Pons (tissue), 1 donor: Measurements from ENCODE around the gene CBX6.

ENCODE experiments used
- DNase-seq: peaks from one replicate; pipeline ENCODE4 v3.0.0-alpha.2; 2016; ENCODE audit warnings: low spot score

CBX6 gene

GRCh38 chr22:38840129-38840528, 31.9 kb downstream of the CBX6 start:
- DNase-seq: no peak

DNA sequence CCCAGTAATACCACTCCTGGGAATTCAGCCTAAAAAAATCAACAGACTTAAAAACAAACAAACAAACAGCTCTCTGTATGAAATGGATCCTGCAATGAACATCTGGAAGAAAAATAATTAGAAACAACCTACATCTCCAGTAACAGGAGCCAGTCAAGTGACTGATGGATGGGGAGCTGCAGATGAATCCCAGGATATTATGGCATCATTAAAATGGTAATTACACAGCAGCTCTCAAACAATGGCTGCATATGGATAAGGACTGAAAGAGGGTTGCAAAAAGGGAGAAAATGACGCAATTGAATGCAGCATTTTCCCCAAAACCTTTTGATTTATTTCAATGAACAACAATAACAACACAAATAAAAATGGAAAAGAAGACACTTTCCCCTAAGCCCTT, 32.3 kb downstream of the CBX6 start:
- DNase-seq: no peak

- DNase-seq: no peak
These were observed 34.5 kb downstream of the CBX6 start for GRCh38 chr22:38837414-38837928.

DNA sequence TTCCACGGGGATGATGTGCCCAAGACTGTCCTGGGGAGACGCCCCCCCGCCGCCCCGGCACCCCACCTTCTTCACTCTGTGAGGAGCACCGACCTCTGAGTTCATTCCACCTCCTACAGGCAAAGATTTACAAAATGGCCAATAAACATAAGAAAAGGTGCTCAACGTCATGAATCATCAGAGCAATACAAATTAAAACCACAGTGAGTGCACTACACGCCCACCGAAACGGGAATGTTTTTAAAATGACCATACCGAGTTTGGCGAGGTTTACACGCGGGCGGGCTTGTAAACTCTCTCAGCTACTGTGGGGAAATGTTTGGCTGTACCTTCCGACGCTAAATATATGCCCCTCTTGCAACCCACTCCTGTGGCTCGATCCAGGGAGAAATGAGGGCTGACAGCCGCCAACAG, 36.1 kb downstream of the CBX6 start:
- DNase-seq: no peak

DNA sequence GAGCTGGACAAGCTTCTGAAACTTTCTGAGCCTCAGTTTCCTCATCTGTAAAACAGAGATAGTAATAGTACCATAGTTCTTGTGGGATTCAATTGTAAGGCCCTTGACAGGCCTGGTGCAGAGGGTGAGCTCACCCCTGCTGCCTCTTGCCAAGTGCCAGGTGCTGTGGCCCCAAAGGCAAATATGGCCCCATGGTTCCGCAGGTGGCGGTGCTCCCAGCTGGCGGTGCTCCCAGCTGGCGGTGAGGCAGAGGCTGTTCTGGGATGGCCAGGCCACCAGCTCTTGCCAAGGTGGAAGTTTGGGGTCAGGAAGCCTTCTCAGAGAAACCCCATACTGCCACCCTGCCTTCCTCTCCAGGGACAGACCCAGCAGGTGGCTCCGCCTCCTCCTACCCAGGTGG, 37.0 kb downstream of the CBX6 start:
- DNase-seq: no peak

GRCh38 chr22:38834215-38834953, 37.6 kb downstream of the CBX6 start:
- no peak for DNase-seq

DNA sequence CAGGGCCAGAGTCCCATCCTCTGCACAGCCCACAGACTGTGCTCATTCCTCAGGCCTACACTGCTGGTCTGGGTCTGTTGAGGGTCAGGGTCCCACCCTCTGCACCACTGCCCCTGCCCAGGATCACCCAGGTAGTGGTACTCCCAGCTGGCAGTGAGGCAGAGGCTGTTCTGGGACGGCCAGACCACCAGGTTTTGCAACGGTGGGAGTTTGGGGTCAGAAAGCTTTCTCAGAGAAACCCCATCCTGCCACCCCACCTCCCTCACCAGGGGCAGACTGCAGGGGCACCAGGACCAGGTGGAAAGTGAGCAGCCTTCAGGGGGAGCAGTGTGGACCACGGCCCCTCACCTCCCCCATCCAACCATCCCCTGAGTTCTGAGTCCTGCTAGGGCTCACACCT, 39.0 kb downstream of the CBX6 start:
- no peak for DNase-seq

DNA sequence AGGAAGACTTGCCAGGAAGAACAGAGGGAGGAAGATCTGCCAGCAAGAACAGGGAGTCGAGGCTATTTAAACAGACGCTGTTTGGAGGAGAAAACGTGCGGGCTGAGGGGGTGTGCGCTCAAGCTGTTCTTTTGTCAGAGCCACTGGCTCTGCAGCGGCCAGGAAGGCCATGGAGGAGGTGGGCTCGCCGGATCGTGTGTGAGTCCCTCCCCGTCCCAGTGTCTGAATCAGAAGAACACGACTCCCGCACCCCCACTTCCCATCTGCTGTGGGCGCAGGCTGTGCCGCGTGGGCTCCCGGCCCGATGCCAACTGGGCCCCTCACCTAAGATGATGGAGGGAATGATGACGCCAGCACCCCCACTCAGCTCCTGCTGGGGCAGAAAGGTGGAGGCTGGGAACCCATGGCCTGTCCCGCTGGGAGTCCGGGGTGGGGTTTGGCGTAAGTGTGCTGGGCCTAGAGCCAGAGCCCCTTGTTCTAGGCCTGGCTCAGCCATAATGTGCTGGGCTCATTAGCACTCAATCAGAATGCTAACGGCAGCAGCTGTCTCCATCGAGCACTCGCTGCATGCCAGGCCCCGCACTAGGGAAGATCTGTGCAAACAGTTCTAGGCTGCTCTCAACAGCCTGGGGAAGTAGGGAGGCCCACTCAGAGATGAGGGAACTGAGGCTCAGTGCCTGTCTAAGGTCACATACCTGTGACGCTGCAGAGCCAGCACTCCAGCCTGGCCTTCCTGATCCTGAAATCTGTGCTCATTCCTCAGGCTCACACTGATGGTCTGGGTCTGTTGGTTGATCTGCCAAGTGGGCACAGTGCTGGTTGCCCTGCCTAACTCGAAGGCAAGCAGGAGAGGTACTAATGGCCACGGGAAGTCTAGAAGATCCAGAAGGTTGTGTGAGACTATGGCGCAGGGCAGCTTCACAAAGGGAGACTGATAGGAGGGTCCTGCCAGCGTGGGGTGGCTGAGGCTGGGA, 39.7 kb downstream of the CBX6 start:
- peak; percentile 20 for DNase-seq

DNA sequence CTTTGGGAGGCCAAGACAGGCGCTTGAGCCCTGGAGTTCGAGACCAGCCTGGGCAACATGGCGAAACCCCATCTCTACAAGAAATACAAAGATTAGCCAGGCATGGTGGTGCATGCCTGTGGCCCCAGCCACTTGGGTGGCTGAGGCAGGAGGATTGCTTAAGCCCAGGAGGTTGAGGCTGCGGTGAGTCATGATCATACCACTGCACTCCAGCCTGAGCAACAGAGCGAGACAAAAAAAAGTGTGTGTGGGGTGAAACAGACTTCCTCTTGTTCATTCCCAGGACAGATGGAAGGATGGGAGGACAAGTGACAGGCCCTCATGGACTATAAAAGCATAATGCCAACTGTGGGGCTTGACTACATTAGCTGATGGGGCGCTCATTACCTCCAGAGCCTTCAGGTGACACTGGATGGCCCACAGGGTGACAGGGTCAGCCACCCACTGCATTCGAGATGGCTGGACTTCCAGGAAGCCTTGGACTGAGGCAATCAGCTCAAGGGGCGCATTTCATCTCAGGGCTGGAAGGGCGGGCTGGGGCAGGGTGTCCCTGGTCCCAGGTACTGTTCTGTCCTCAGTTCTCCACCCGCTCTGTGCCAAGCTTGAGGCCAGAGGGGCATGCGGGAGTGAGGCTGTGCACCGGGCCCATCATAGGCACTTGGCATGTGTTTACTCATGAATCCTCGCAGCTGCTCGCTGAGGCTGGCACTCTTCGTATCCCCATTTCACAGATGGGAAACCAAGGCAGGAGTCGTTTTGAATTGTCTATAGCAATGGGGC, 40.7 kb downstream of the CBX6 start:
- no peak for DNase-seq

- no peak for DNase-seq
These were observed 41.2 kb downstream of the CBX6 start for GRCh38 chr22:38830845-38831108.

GRCh38 chr22:38830026-38830844, 41.8 kb downstream of the CBX6 start:
- DNase-seq: no peak

DNA sequence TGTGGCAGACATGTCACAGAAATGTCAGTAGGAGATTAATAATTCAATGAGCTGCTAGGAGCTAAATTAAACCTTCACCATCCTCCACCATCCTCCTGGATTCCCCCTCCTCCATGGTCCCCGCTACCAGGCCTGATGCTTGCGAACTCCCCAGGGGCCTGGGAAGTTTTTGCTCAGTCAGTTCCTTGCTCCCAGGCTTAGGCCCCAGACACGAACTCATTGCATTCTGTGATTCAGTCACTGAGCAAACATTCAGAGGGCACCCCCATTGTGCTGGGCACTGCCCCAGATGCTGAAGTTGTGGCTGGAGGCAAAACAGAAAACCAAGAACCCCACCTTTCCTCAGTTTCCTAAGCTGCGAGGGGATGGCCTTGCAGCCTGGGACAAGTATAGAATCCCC, 42.5 kb downstream of the CBX6 start:
- DNase-seq: no peak

DNA sequence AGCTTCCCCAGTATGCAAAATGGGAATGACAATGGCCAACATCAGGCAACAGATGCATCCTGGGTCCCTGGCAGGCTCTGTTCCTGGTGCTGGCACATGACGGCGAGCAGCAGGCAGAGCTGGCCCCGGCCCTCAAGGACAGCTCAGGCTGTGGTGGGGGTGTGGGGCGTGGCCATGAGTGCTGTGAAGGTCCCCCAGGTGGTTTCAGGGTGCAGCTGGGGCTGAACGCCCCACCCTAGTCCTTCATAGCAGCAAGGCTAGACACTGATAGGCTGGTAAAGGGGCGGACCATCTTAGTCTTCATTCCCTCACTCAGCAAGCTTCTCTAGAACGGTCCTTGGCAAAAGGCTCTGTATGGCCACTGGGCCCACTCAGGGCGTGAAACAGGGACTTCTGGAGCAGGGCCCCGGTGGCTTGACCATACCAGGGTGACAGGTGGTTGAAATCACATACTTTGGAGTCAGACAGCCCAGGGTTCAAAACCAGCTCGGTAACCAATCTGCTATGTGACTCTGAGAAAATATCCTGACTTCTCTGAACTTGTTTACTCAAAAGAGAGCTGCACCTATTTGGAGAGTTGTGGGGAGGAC, 43.3 kb downstream of the CBX6 start:
- no peak for DNase-seq

DNA sequence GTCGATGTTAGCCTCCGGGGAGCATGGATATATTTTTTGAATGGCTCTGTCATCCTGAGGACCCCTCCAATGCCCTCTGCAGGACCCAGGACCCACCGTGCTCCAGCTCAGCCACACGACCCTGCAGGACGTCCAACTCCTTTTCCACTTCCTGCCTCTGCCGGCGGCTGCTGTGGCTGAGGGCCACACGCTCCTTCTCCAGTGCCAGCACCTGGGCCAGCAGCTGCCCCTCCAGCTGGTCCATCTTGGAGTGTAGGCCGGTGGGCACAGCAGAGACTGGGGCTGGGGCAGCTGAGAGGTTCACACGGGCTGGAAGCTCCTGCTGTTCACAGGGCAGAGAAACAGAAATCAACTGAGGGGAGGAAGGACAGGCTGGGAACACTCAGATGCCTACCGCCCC, 43.8 kb downstream of the CBX6 start:
- DNase-seq: no peak

GRCh38 chr22:38827510-38827909, 44.5 kb downstream of the CBX6 start:
- no peak for DNase-seq

DNA sequence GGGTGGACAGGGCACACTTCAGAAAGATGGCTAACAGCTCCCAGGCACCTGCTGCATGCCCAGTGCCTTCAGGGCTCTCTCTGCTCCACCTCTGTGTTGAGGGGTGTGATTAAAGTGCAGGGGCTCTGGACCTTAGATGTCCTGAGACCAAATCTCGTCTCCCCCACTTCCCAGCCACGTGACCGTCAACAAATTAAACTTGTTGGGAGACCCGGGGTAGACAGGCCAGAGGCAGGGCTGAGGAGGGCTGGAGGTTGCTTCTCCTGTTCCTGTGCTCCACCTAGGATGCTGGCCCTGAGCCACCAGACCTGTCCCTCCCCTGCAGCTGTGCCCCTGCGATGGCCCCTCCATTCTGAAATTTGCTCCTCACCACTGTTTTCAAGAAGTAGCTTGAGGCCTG, 45.2 kb downstream of the CBX6 start:
- no peak for DNase-seq

DNA sequence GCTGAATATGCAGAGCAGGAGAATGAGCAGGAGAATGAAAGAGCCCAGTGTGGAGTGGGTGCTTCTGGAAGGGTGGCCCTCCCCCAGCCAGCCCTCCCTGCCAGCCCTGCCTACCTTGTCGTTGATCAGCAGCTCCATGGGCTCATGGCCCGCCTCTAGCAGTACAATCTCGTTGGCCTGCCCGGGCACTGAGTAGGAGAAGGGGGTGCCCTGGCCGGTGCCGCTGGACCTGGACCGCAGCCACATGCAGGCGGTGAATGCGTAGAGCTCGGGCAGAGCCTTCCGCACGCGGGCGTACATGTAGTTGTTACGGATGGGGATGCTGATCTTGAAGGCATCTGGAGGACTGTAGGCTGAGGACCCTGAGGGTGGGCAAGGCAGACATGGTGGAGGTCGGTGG, 45.6 kb downstream of the CBX6 start:
- no peak for DNase-seq

DNA sequence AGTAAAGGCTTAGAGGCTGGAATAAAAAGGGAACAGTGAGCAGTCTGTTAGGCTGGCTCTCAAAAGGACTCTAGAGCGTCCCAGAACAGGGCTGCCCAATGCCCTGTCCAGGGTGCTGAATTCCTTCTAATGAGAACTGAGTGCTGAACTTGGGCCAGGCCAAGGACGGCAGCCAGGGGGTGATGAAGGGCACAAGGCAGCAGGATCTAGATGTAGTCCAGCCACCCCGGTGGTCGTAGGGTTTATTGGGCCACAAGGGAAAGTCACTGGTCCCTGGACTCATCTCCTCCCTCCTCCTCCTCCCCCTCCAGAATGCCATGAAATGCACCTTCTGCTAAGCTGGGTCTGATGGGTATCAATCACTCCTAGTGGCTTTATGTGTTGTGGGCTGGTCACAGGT, 47.4 kb downstream of the CBX6 start:
- DNase-seq: peak; percentile 85

DNA sequence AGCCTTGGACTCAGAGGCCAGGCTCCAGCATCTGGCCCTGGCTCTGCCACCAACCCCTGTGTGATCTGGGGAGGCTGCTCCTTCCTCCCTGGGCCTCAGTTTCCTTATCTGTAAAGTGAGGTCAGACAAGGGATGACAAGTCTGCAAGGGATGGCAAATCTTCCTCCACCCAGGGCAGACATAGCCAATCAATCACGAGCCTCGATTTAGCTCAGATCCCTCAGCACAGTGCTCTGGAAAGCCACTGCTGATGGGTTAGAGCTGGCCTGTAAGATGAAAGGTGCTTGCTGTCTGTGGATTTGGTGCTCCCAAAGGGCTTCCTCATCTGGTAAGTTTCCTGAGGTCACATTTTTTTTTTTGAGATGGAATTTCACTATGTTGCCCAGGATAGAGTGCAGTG, 48.4 kb downstream of the CBX6 start:
- no peak for DNase-seq

DNA sequence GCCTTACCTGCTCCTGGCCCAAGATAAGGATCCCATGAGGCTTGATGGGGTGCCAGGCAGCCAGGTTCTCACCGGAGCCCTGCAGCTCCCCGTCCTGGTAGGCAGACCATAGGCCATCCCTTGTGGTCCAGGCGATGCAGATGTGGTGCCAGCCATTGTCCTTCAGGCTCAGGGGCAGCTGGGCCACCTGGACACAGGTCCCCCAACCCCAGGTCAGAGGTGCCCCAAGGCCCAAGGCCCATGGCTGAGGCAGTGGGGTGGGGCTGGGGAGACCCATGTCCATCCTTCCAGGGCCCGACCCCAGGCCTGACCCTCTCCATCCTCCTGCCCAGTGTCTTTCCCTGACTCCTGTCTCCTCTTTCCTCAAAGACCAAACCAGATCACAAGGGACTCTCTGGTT, 48.9 kb downstream of the CBX6 start:
- no peak for DNase-seq

DNA sequence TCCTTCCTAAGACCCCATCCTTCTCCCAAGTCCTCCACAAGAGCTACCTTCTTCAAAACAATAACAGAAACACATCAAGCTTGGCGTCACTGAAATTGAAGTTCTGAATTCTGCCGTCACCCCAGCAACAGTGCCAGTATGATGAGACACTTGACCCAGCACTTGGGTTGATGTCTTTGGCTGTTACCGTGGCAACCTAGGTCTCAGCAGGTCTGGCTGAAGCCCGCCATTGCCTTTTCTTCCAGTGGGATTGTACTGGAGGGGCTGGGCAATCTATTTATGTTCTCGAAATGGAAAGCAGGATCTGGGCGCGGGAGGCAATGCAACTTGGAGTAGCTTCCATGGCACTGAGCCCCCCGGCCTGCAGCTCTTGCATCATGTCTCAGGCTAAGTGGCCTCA, 52.0 kb downstream of the CBX6 start:
- no peak for DNase-seq
